A549 (cell line): ENCODE data around the gene MACF1. TPM values are rescaled to one million over a fixed set of nuclear protein-coding genes. Genes with fewer than 3 reads are reported as not detected.

Source experiments
- ATAC-seq, 2 experiments: fragments of 200-7000 bp in 1 of 2; fragments of >200 bp in 1 of 2; cut with Nextera tagmentation in 1 of 2; cut with Tn5 transposase in 1 of 2; 3 replicates each; pipeline versions ENCODE4 v1.8.0 to v1.9.1; 2018 to 2020; ENCODE audit warnings: mild to moderate bottlenecking in 1 of 2, moderate library complexity in 1 of 2
- CTCF ChIA-PET: fragments of 300-600 bp; sonication (Branson Sonifier 250); formaldehyde crosslinking; extraction: SDS; loops from one replicate; lab custom pipeline; 2021; ENCODE audit warnings: antibody characterized with exemption, inconsistent platforms; lab: Yijun Ruan, JAX
- POLR2A ChIA-PET: fragments of 350-600 bp; formaldehyde crosslinking; extraction: SDS; loops from one replicate; lab custom pipeline; 2021; ENCODE audit warnings: antibody characterized with exemption, inconsistent platforms; lab: Yijun Ruan, JAX
- DNase-seq, 2 experiments: peaks; one replicate each; pipeline versions ENCODE4 v3.0.0 to v3.0.0-alpha.2; 2011 to 2016; ENCODE audit warnings: low read depth in 1 of 2, low spot score in 1 of 2
- FAIRE-seq: peaks from 2 replicates; lab custom pipeline; 2011; peaks lifted over from hg19 to GRCh38; lab: Jason Lieb, UNC
- H3K27ac ChIP-seq, 2 experiments: fragments of >200 bp; sonication (Bioruptor Twin); formaldehyde crosslinking; 3 replicates each; pipeline ENCODE4 v1.5.1; 2016 to 2017
- H3K4me1 ChIP-seq: fragments of >200 bp; sonication (Bioruptor Twin); formaldehyde crosslinking; 3 replicates; pipeline ENCODE4 v1.6.1; 2016
- H3K4me2 ChIP-seq: fragments of >200 bp; sonication (Bioruptor Twin); formaldehyde crosslinking; 3 replicates; pipeline ENCODE4 v1.6.1; 2016
- H3K4me3 ChIP-seq: fragments of >200 bp; sonication (Bioruptor Twin); formaldehyde crosslinking; 3 replicates; pipeline ENCODE4 v1.5.1; 2016
- H3K9me3 ChIP-seq: fragments of >200 bp; sonication (Bioruptor Twin); formaldehyde crosslinking; 3 replicates; pipeline ENCODE4 v1.6.1; 2016
- BCL3 ChIP-seq: fragments of >200 bp; sonication (Bioruptor Twin); formaldehyde crosslinking; IDR thresholded peaks from 3 replicates; pipeline ENCODE4 v1.6.1; 2016
- CHD2 ChIP-seq: fragments of 150-350 bp; IDR thresholded peaks from 2 replicates; pipeline ENCODE4 v1.6.1; 2014; ENCODE audit warnings: low read length; ENCODE audit not compliant: partially characterized antibody
- CTCF ChIP-seq: fragments of >200 bp; sonication (Bioruptor Twin); formaldehyde crosslinking; IDR thresholded peaks from 3 replicates; pipeline ENCODE4 v1.5.1; 2016
- ELK1 ChIP-seq: fragments of 150-350 bp; IDR thresholded peaks from 2 replicates; pipeline ENCODE4 v1.6.1; 2014; ENCODE audit warnings: low read depth, mild to moderate bottlenecking, low read length
- ESRRA ChIP-seq: fragments of 150-350 bp; IDR thresholded peaks from 2 replicates; pipeline ENCODE4 v1.6.1; 2014; ENCODE audit warnings: mild to moderate bottlenecking, low read length, borderline replicate concordance
- FOSB ChIP-seq: fragments of 250-450 bp; sonication (Bioruptor Pico); IDR thresholded peaks from 2 replicates; pipeline ENCODE4 v1.5.0; 2020; ENCODE audit warnings: mild to moderate bottlenecking, moderate library complexity
- FOXS1 ChIP-seq: fragments of 250-450 bp; sonication (Bioruptor Pico); IDR thresholded peaks from 2 replicates; pipeline ENCODE4 v1.5.0; 2020; ENCODE audit warnings: mild to moderate bottlenecking, moderate library complexity
- HES2 ChIP-seq: fragments of >200 bp; sonication (Bioruptor Twin); formaldehyde crosslinking; IDR thresholded peaks from 2 replicates; pipeline ENCODE4 v1.6.1; 2016
- HOXA7 ChIP-seq: fragments of 250-450 bp; sonication (Bioruptor Pico); IDR thresholded peaks from 2 replicates; pipeline ENCODE4 v1.5.0; 2020; ENCODE audit warnings: mild to moderate bottlenecking, moderate library complexity
- KDM1A ChIP-seq: fragments of 200-600 bp; sonication (generic); IDR thresholded peaks from 2 replicates; pipeline ENCODE4 v1.6.1; 2016; ENCODE audit warnings: low read depth, mild to moderate bottlenecking
- MAX ChIP-seq: IDR thresholded peaks from 2 replicates; pipeline ENCODE4 v1.6.1; 2012
- MAZ ChIP-seq: fragments of 150-350 bp; IDR thresholded peaks from 2 replicates; pipeline ENCODE4 v1.6.1; 2014; ENCODE audit warnings: antibody characterized with exemption, low read depth, low read length, borderline replicate concordance
- NFE2L2 ChIP-seq: fragments of 150-350 bp; conservative IDR thresholded peaks from 2 replicates; pipeline ENCODE4 v1.6.1; 2014; ENCODE audit warnings: low read length
- NPAS2 ChIP-seq: fragments of 250-450 bp; sonication (Bioruptor Pico); IDR thresholded peaks from 2 replicates; pipeline ENCODE4 v1.8.0; 2022; ENCODE audit warnings: mild to moderate bottlenecking, moderate library complexity, borderline replicate concordance
- PBX3 ChIP-seq: IDR thresholded peaks from 2 replicates; pipeline ENCODE4 v1.6.1; 2012
- PHF8 ChIP-seq: fragments of 200-600 bp; sonication (generic); IDR thresholded peaks from 2 replicates; pipeline ENCODE4 v1.6.1; 2016; ENCODE audit warnings: low read depth, mild to moderate bottlenecking, antibody characterized with exemption, moderate library complexity, borderline replicate concordance
- RAD21 ChIP-seq, 2 experiments: fragments of >200 bp in 1 of 2; sonication (Bioruptor Twin) in 1 of 2; formaldehyde crosslinking in 1 of 2; IDR thresholded peaks in 1 of 2; conservative IDR thresholded peaks in 1 of 2; 2 replicates in 1 of 2; 3 replicates in 1 of 2; pipeline ENCODE4 v1.6.1; 2012 to 2018; ENCODE audit warnings: inconsistent platforms in 1 of 2
- REST ChIP-seq: fragments of 200-600 bp; sonication (generic); IDR thresholded peaks from 2 replicates; pipeline ENCODE4 v1.6.1; 2016; ENCODE audit warnings: antibody characterized with exemption, mild to moderate bottlenecking, moderate library complexity
- SMC3 ChIP-seq: fragments of >200 bp; sonication (Bioruptor Twin); formaldehyde crosslinking; IDR thresholded peaks from 3 replicates; pipeline ENCODE4 v1.6.1; 2018; ENCODE audit warnings: inconsistent platforms
- ZC3H11A ChIP-seq: fragments of 450-650 bp; IDR thresholded peaks from 2 replicates; pipeline ENCODE4 v1.6.1; 2014; ENCODE audit warnings: antibody characterized with exemption, mild to moderate bottlenecking
- WGBS: methylation state at CpG from one replicate; pipeline ENCODE4 v1.1.6; 2017; ENCODE audit errors: missing lambda C conversion rate; 5-methylcytosine and 5-hydroxymethylcytosine counted together
- polyA plus RNA-seq, 4 experiments: library from polyadenylated mRNA; depleted of rRNA in 3 of 4; stranded (reverse); fragments of >200 nt; fragmentation: RNase III in 1 of 4; extraction: RNeasy Plus Mini Kit Qiagen cat#74134 plus additional on column Dnase treatment in 1 of 4; gene quantifications; 2 replicates in 3 of 4; 3 replicates in 1 of 4; pipeline ENCODE4 v1.2.3, GENCODE V29; 2011 to 2017

MACF1 gene
- polyA plus RNA-seq, 2 of the 4 experiments (the other 2 are of a cell fraction): 45.7 to 64.2 TPM

- CTCF ChIA-PET: interaction anchor here (1.0 to 3.2 kb wide), 3 partner anchors 11 to 51 kb away, joined by 3 to 22 read pairs (median 5); no protein-coding TSS in a partner anchor
- TF ChIP-seq ESRRA: no peak
- TF ChIP-seq NPAS2 (CRISPR knock-in tag): no peak
- TF ChIP-seq BCL3: no peak
- no peak for TF ChIP-seq RAD21 (conservative IDR thresholded peaks at IDR 0.05 in 1 of 2, IDR thresholded peaks at IDR 0.05 in 1 of 2)
- TF ChIP-seq FOSB (CRISPR knock-in tag): no peak
- no peak for TF ChIP-seq PHF8
- no peak for TF ChIP-seq PBX3
- no peak for TF ChIP-seq NFE2L2
- TF ChIP-seq MAZ: no peak
- no peak for TF ChIP-seq CTCF
- no peak for TF ChIP-seq HES2
- TF ChIP-seq KDM1A: no peak
- TF ChIP-seq REST: no peak
- no peak for TF ChIP-seq SMC3
- TF ChIP-seq CHD2: no peak
- no peak for TF ChIP-seq FOXS1 (CRISPR knock-in tag)
- TF ChIP-seq ZC3H11A: no peak
- TF ChIP-seq ELK1: no peak
- no peak for TF ChIP-seq HOXA7 (CRISPR knock-in tag)
- no peak for TF ChIP-seq MAX
- TF ChIP-seq, all 56 proteins: peak for 0
- DNase-seq (no peak), ATAC-seq (no peak), FAIRE-seq (no peak)
- H3K4me2 ChIP-seq: no peak overlapping the region
- H3K4me3 ChIP-seq: no peak overlapping the region
- POLR2A ChIA-PET: interaction anchor here (0.6 kb wide), 1 partner anchor 74 kb away, joined by 4 read pairs; no protein-coding TSS in a partner anchor
- H3K27ac ChIP-seq: peak overlapping the region; percentile 91 to 93; a peak in 5 of 6 replicates
- H3K9me3 ChIP-seq: peaks cover 7% of the 10 kb centered on the region; the same call in 1 of the 3 replicates
- peaks cover 80% of the 10 kb centered on the region for H3K4me1 ChIP-seq
- 94% methylated on average over 3 of the region's 3 CpGs for WGBS
These were observed 23.2 kb upstream of the MACF1 start for GRCh38 chr1:39181311-39181710.
